HuH-7 (cell line): Measurements from ENCODE around the gene NBPF6.
"Not testable (repeated sequence)": the region's sequence is repeated elsewhere in the genome, so short reads cannot be mapped to it uniquely, and the experiment has no call there.

Experiments used
- DNase-seq: peaks from one replicate; pipeline ENCODE4 v3.0.0; 2011; ENCODE audit warnings: low spot score

NBPF6 gene

GRCh38 chr1:108450043-108450442, at the start of gene NBPF6:
TSS of gene NBPF6 (plus strand) at chr1:108450343. CDS start at chr1:108450602, 259 bp downstream.
- DNase-seq: not testable (repeated sequence)

GRCh38 chr1:108411098-108411833, 38.9 kb upstream of the NBPF6 start:
- DNase-seq: not testable (repeated sequence)

- DNase-seq: not testable (repeated sequence)
Measured at GRCh38 chr1:108420129-108420528, 30.0 kb upstream of the NBPF6 start.

- DNase-seq: not testable (repeated sequence)
Measured at GRCh38 chr1:108421061-108421916, 28.9 kb upstream of the NBPF6 start.

GRCh38 chr1:108426877-108427276, 23.3 kb upstream of the NBPF6 start:
- DNase-seq: not testable (repeated sequence)

GRCh38 chr1:108432002-108432401, 18.1 kb upstream of the NBPF6 start:
- not testable (repeated sequence) for DNase-seq

- not testable (repeated sequence) for DNase-seq
Measured at GRCh38 chr1:108433404-108433803, 16.7 kb upstream of the NBPF6 start.

GRCh38 chr1:108438536-108438935, 11.6 kb upstream of the NBPF6 start:
- DNase-seq: not testable (repeated sequence)

GRCh38 chr1:108454521-108454920, 4.4 kb downstream of the NBPF6 start:
- DNase-seq: not testable (repeated sequence)

GRCh38 chr1:108458661-108459060, 8.5 kb downstream of the NBPF6 start:
- DNase-seq: not testable (repeated sequence)

- DNase-seq: not testable (repeated sequence)
Measured at GRCh38 chr1:108461758-108462157, 11.6 kb downstream of the NBPF6 start.

GRCh38 chr1:108463962-108464361, 13.8 kb downstream of the NBPF6 start:
- DNase-seq: not testable (repeated sequence)

- not testable (repeated sequence) for DNase-seq
Measured at GRCh38 chr1:108466166-108466565, 16.0 kb downstream of the NBPF6 start.

GRCh38 chr1:108467155-108467554, 17.0 kb downstream of the NBPF6 start:
- not testable (repeated sequence) for DNase-seq

- DNase-seq: not testable (repeated sequence)
Measured at GRCh38 chr1:108470750-108471149, 20.6 kb downstream of the NBPF6 start.

- not testable (repeated sequence) for DNase-seq
Measured at GRCh38 chr1:108474516-108474915, 24.4 kb downstream of the NBPF6 start.

- no peak for DNase-seq
Measured at GRCh38 chr1:108478429-108479015, 28.4 kb downstream of the NBPF6 start.

- DNase-seq: no peak
Measured at GRCh38 chr1:108482708-108483107, 32.6 kb downstream of the NBPF6 start.

GRCh38 chr1:108485990-108486389, 35.8 kb downstream of the NBPF6 start:
- DNase-seq: not testable (repeated sequence)

- not testable (repeated sequence) for DNase-seq
Measured at GRCh38 chr1:108486707-108487106, 36.6 kb downstream of the NBPF6 start.

GRCh38 chr1:108495008-108495407, 44.9 kb downstream of the NBPF6 start:
- DNase-seq: not testable (repeated sequence)

- not testable (repeated sequence) for DNase-seq
Measured at GRCh38 chr1:108496856-108497255, 46.7 kb downstream of the NBPF6 start.
